Thoracic aorta (tissue), 2 donors: Measurements from ENCODE around the gene NDUFV2. TPM values are rescaled to one million over a fixed set of nuclear protein-coding genes. Genes with fewer than 3 reads are reported as not detected.
"Not testable (repeated sequence)": the region's sequence is repeated elsewhere in the genome, so short reads cannot be mapped to it uniquely, and the experiment has no call there.

Source experiments
- ATAC-seq: fragments of 150-250 bp; one replicate; pipeline ENCODE4 v1.8.0; 2017; ENCODE audit warnings: low read depth; ENCODE audit not compliant: insufficient number of reproducible peaks, low FRiP score
- DNase-seq: peaks from one replicate; pipeline ENCODE4 v3.0.0-alpha.2; 2020; ENCODE audit warnings: low spot score
- H3K27ac ChIP-seq, 2 donors: fragments of 200-600 bp; sonication (generic); 1 replicate in 1 of 2; 2 replicates in 1 of 2; pipeline ENCODE4 v1.5.1; 2016; ENCODE audit warnings: mild to moderate bottlenecking in 2 of 2, moderate library complexity in 2 of 2
- H3K27me3 ChIP-seq: fragments of 200-600 bp; sonication (generic); replicated peaks from 2 replicates; pipeline ENCODE4 v1.6.0; 2016; ENCODE audit warnings: mild to moderate bottlenecking; ENCODE audit not compliant: insufficient read depth
- H3K36me3 ChIP-seq: fragments of 200-600 bp; sonication (generic); one replicate; pipeline ENCODE4 v1.5.1; 2016
- H3K4me1 ChIP-seq, 2 donors: fragments of 200-600 bp; sonication (generic); 1 replicate in 1 of 2; 2 replicates in 1 of 2; pipeline versions ENCODE4 v1.5.1 to v1.6.0; 2016; ENCODE audit warnings: low read depth in 2 of 2, mild to moderate bottlenecking in 1 of 2; ENCODE audit not compliant: control insufficient read depth in 1 of 2
- H3K4me3 ChIP-seq: fragments of 200-600 bp; sonication (generic); 2 replicates; pipeline ENCODE4 v1.5.1; 2016; ENCODE audit warnings: mild to moderate bottlenecking
- H3K9me3 ChIP-seq: fragments of 200-600 bp; sonication (generic); 2 replicates; pipeline ENCODE4 v1.5.1; 2016
- CTCF ChIP-seq: fragments of 200-600 bp; sonication (generic); IDR thresholded peaks from one replicate; pipeline ENCODE4 v1.5.1; 2019; ENCODE audit warnings: antibody characterized with exemption
- total RNA-seq, 2 donors: library from RNA; depleted of rRNA; stranded (reverse); fragments of >200 nt; gene quantifications; one replicate each; pipeline versions ENCODE4 v1.1.0 to v1.2.3, GENCODE V29; 2016

NDUFV2 gene
- total RNA-seq, 2 donors from 2014 or later = 44.0 to 94.9 TPM

GRCh38 chr18:9160014-9160413 lies 57.5 kb downstream of the NDUFV2 start:
- no peak for ATAC-seq
- no peak overlapping the region for H3K4me3 ChIP-seq

GRCh38 chr18:9162663-9163062 lies 60.2 kb downstream of the NDUFV2 start:
- H3K4me3 ChIP-seq, DNase-seq, H3K4me1 ChIP-seq, H3K9me3 ChIP-seq, H3K36me3 ChIP-seq, ATAC-seq, H3K27ac ChIP-seq, H3K27me3 ChIP-seq: not testable (repeated sequence)

More at GRCh38 chr18:9160014-9160413, 57.5 kb downstream of the NDUFV2 start:
- no peaks in the 10 kb centered on the region for H3K27me3 ChIP-seq
- DNase-seq = no peak
- H3K36me3 ChIP-seq = no peaks in the 10 kb centered on the region
- peaks cover 5 to 8% of the 10 kb centered on the region in 2 donors for H3K4me1 ChIP-seq
- TF ChIP-seq CTCF = no peak
- H3K9me3 ChIP-seq = no peaks in the 10 kb centered on the region
- H3K27ac ChIP-seq = no peak overlapping the region

- H3K4me3 ChIP-seq, H3K9me3 ChIP-seq, H3K27ac ChIP-seq, ATAC-seq, DNase-seq, H3K27me3 ChIP-seq, H3K4me1 ChIP-seq, H3K36me3 ChIP-seq: not testable (repeated sequence)
Measured at GRCh38 chr18:9164149-9164548, 61.6 kb downstream of the NDUFV2 start.

- not testable (repeated sequence) for H3K4me1 ChIP-seq, DNase-seq, H3K9me3 ChIP-seq, ATAC-seq, H3K36me3 ChIP-seq, H3K4me3 ChIP-seq, H3K27me3 ChIP-seq, H3K27ac ChIP-seq
Measured at GRCh38 chr18:9165883-9166282, 63.4 kb downstream of the NDUFV2 start.

- not testable (repeated sequence) for H3K27ac ChIP-seq, H3K9me3 ChIP-seq, ATAC-seq, H3K36me3 ChIP-seq, H3K27me3 ChIP-seq, DNase-seq, H3K4me3 ChIP-seq
- peaks cover 3 to 13% of the 10 kb centered on the region in 2 donors for H3K4me1 ChIP-seq
Measured at GRCh38 chr18:9169515-9169914, 67.0 kb downstream of the NDUFV2 start.

- not testable (repeated sequence) for H3K27me3 ChIP-seq, H3K4me3 ChIP-seq, H3K36me3 ChIP-seq, H3K9me3 ChIP-seq, H3K27ac ChIP-seq, ATAC-seq, DNase-seq
- peaks cover 10 to 32% of the 10 kb centered on the region in 2 donors for H3K4me1 ChIP-seq
Measured at GRCh38 chr18:9171919-9172318, 69.4 kb downstream of the NDUFV2 start.

- H3K4me1 ChIP-seq = peaks cover 15 to 38% of the 10 kb centered on the region in 2 donors
- ATAC-seq (no peak), DNase-seq (no peak)
- no peaks in the 10 kb centered on the region for H3K27me3 ChIP-seq
- no peak overlapping the region for H3K27ac ChIP-seq
- H3K9me3 ChIP-seq = no peaks in the 10 kb centered on the region
- no peak overlapping the region for H3K4me3 ChIP-seq
- no peaks in the 10 kb centered on the region for H3K36me3 ChIP-seq
- TF ChIP-seq CTCF = no peak
Measured at GRCh38 chr18:9172506-9173127, 70.1 kb downstream of the NDUFV2 start.
